ENCODE measurements around the gene SPSB4.

DNA sequence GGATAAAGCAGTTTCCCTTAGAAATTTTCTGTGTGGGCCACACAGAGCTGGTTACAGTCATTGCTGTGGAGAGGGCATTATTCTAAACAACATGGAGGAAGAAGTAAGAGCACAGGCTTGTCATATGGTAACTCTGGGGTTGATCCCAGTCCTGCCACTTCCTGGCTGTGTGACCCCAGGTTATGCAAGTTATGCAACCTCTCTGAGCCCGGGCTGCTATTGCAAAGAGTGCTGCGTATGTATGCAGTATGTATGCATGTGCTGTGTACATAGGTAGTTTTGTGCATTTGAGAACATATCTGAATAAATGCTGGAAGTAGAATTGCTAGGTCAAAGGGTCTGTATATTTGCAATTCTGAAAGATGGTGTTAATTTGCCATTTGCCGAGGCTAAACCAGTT is 9.2 kb downstream of the SPSB4 start:
- TF ChIP-seq, protein P1, sequence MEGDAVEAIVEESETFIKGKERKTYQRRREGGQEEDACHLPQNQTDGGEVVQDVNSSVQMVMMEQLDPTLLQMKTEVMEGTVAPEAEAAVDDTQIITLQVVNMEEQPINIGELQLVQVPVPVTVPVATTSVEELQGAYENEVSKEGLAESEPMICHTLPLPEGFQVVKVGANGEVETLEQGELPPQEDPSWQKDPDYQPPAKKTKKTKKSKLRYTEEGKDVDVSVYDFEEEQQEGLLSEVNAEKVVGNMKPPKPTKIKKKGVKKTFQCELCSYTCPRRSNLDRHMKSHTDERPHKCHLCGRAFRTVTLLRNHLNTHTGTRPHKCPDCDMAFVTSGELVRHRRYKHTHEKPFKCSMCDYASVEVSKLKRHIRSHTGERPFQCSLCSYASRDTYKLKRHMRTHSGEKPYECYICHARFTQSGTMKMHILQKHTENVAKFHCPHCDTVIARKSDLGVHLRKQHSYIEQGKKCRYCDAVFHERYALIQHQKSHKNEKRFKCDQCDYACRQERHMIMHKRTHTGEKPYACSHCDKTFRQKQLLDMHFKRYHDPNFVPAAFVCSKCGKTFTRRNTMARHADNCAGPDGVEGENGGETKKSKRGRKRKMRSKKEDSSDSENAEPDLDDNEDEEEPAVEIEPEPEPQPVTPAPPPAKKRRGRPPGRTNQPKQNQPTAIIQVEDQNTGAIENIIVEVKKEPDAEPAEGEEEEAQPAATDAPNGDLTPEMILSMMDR (IDR thresholded peaks at IDR 0.05): no peak
- TF ChIP-seq POLR2A (IDR thresholded peaks at IDR 0.05): no peak

All from uterus (tissue), 2 donors.